HG02973 (cell line): ENCODE measurements around the gene RANBP6.
"Not testable (repeated sequence)": the region's sequence is repeated elsewhere in the genome, so short reads cannot be mapped to it uniquely, and the experiment has no call there.

ENCODE experiments used
- ATAC-seq: cut with Tn5 transposase; IDR thresholded peaks from one replicate; pipeline ENCODE4 v1.9.1; 2021; ENCODE audit warnings: moderate library complexity; ENCODE audit not compliant: unreplicated experiment

The RANBP6 gene

GRCh38 chr9:6015278-6016157, at the start of gene RANBP6:
TSS of gene RANBP6 (minus strand) at chr9:6015624. CDS start at chr9:6015607, 17 bp downstream.
- peak; percentile 98 for ATAC-seq

- not testable (repeated sequence) for ATAC-seq
These were observed 47.7 kb upstream of the RANBP6 start for GRCh38 chr9:6063146-6063545.

- no peak for ATAC-seq
These were observed 40.2 kb upstream of the RANBP6 start for GRCh38 chr9:6055666-6056065.

GRCh38 chr9:6055216-6055615, 39.8 kb upstream of the RANBP6 start:
- ATAC-seq, result no peak

- no peak for ATAC-seq
These were observed 39.1 kb upstream of the RANBP6 start for GRCh38 chr9:6054280-6055099.

GRCh38 chr9:6052293-6052919, 37.0 kb upstream of the RANBP6 start:
- ATAC-seq, result no peak

- peak; percentile 54 for ATAC-seq
These were observed 36.1 kb upstream of the RANBP6 start for GRCh38 chr9:6051511-6051950.

GRCh38 chr9:6049798-6050197, 34.4 kb upstream of the RANBP6 start:
- ATAC-seq, result peak; percentile 55

GRCh38 chr9:6048039-6048438, 32.6 kb upstream of the RANBP6 start:
- ATAC-seq, result no peak

GRCh38 chr9:6047020-6047419, 31.6 kb upstream of the RANBP6 start:
- no peak for ATAC-seq

- no peak for ATAC-seq
These were observed 29.9 kb upstream of the RANBP6 start for GRCh38 chr9:6045364-6045763.

- no peak for ATAC-seq
These were observed 24.7 kb upstream of the RANBP6 start for GRCh38 chr9:6040077-6040476.

- no peak for ATAC-seq
These were observed 21.0 kb upstream of the RANBP6 start for GRCh38 chr9:6036391-6036790.

GRCh38 chr9:6034954-6035353, 19.5 kb upstream of the RANBP6 start:
- ATAC-seq, result no peak

- no peak for ATAC-seq
These were observed 14.3 kb upstream of the RANBP6 start for GRCh38 chr9:6029604-6030274.

GRCh38 chr9:6024035-6024554, 8.7 kb upstream of the RANBP6 start:
- no peak for ATAC-seq

- not testable (repeated sequence) for ATAC-seq
These were observed 1.6 kb upstream of the RANBP6 start for GRCh38 chr9:6016975-6017374.

GRCh38 chr9:6014670-6015270, 654 bp downstream of the RANBP6 start:
- no peak for ATAC-seq

GRCh38 chr9:6008169-6008979, 7.0 kb downstream of the RANBP6 start:
- peak; percentile 52 for ATAC-seq
